Neural cell (in vitro differentiated cells): ENCODE data around the gene ITGB6. TPM values are rescaled to one million over a fixed set of nuclear protein-coding genes. Genes with fewer than 3 reads are reported as not detected.

Experiments
- H2AFZ ChIP-seq: fragments of 200-600, 300-800 bp; sonication (generic), shearing (Covaris generic); 2 replicates; pipeline ENCODE4 v1.6.0; 2014; ENCODE audit warnings: low read depth, mild to moderate bottlenecking, antibody characterized with exemption, low read length, moderate library complexity
- H3F3A ChIP-seq: fragments of 200-600 bp; shearing (Covaris generic); 2 replicates; pipeline ENCODE4 v1.6.1; 2016; ENCODE audit warnings: mild to moderate bottlenecking, moderate library complexity, mixed read lengths, antibody characterized with exemption, low read length; ENCODE audit not compliant: insufficient read depth, poor library complexity, severe bottlenecking
- H3K27ac ChIP-seq: fragments of 200-600, 300-800 bp; sonication (generic), shearing (Covaris generic); 2 replicates; pipeline ENCODE4 v1.5.1; 2014; ENCODE audit warnings: mild to moderate bottlenecking, low read length, moderate library complexity
- H3K27me3 ChIP-seq: fragments of 300-800, 200-600 bp; sonication (generic), shearing (Covaris generic); 2 replicates; pipeline ENCODE4 v1.6.0; 2014; ENCODE audit warnings: mild to moderate bottlenecking, low read depth, low read length, moderate library complexity; ENCODE audit not compliant: insufficient read depth
- H3K36me3 ChIP-seq: fragments of 300-800, 200-600 bp; sonication (generic), shearing (Covaris generic); 2 replicates; pipeline ENCODE4 v1.5.1; 2014; ENCODE audit warnings: mild to moderate bottlenecking, antibody characterized with exemption, low read length, moderate library complexity; ENCODE audit not compliant: insufficient read depth
- H3K4me2 ChIP-seq: fragments of 300-800, 200-600 bp; sonication (generic), shearing (Covaris generic); 2 replicates; pipeline ENCODE4 v1.6.0; 2014; ENCODE audit warnings: mild to moderate bottlenecking, low read length
- H3K4me3 ChIP-seq: fragments of 300-800, 200-600 bp; sonication (generic), shearing (Covaris generic); 2 replicates; pipeline ENCODE4 v1.5.1; 2014; ENCODE audit warnings: mild to moderate bottlenecking, low read length, moderate library complexity
- H3K79me2 ChIP-seq: fragments of 200-600 bp; shearing (Covaris generic); replicated peaks from 2 replicates; pipeline ENCODE4 v1.6.0; 2014; ENCODE audit warnings: mild to moderate bottlenecking, low read length, moderate library complexity; ENCODE audit not compliant: insufficient read depth
- H3K9ac ChIP-seq: fragments of 300-800, 200-600 bp; sonication (generic), shearing (Covaris generic); 2 replicates; pipeline ENCODE4 v1.6.1; 2016; ENCODE audit warnings: mild to moderate bottlenecking, low read length, mixed read lengths
- H3K9me2 ChIP-seq: fragments of 200-600 bp; shearing (Covaris generic); 2 replicates; pipeline ENCODE4 v1.6.1; 2016; ENCODE audit warnings: mild to moderate bottlenecking, low read length, mixed read lengths; ENCODE audit not compliant: insufficient read depth
- H3K9me3 ChIP-seq: fragments of 200-600, 300-800 bp; sonication (generic), shearing (Covaris generic); 2 replicates; pipeline ENCODE4 v1.6.1; 2016; ENCODE audit warnings: mild to moderate bottlenecking, mixed run types, low read length, moderate library complexity, mixed read lengths
- H4K20me1 ChIP-seq: fragments of 200-600 bp; shearing (Covaris generic); 2 replicates; pipeline ENCODE4 v1.6.1; 2016; ENCODE audit warnings: mild to moderate bottlenecking, mixed run types; ENCODE audit not compliant: insufficient read depth
- EP300 ChIP-seq: fragments of 450-650 bp; conservative IDR thresholded peaks from 2 replicates; pipeline ENCODE4 v1.6.1; 2014; ENCODE audit warnings: antibody characterized with exemption, mild to moderate bottlenecking, moderate library complexity; ENCODE audit not compliant: poor library complexity, severe bottlenecking
- EZH2 ChIP-seq: fragments of 200-600, 300-800 bp; shearing (Covaris generic), sonication (generic); IDR thresholded peaks from 2 replicates; pipeline ENCODE4 v1.6.1; 2014; ENCODE audit warnings: antibody characterized with exemption, low read length, borderline replicate concordance, mild to moderate bottlenecking; ENCODE audit not compliant: insufficient read depth, poor library complexity, severe bottlenecking
- MXI1 ChIP-seq: fragments of 450-650 bp; conservative IDR thresholded peaks from 2 replicates; pipeline ENCODE4 v1.6.1; 2014; ENCODE audit warnings: antibody characterized with exemption, mild to moderate bottlenecking; ENCODE audit not compliant: poor library complexity, severe bottlenecking
- POLR2AphosphoS5 ChIP-seq: IDR thresholded peaks from 2 replicates; pipeline ENCODE4 v1.6.1; 2012
- RAD21 ChIP-seq: fragments of 450-650 bp; conservative IDR thresholded peaks from 2 replicates; pipeline ENCODE4 v1.6.1; 2014; ENCODE audit warnings: antibody characterized with exemption, mild to moderate bottlenecking, moderate library complexity
- REST ChIP-seq: IDR thresholded peaks from 2 replicates; pipeline ENCODE4 v1.6.1; 2012; ENCODE audit warnings: borderline replicate concordance
- SMC3 ChIP-seq: fragments of 450-650 bp; conservative IDR thresholded peaks from 2 replicates; pipeline ENCODE4 v1.6.1; 2014; ENCODE audit warnings: antibody characterized with exemption, mild to moderate bottlenecking, moderate library complexity; ENCODE audit not compliant: poor library complexity
- TAF1 ChIP-seq: IDR thresholded peaks from 2 replicates; pipeline ENCODE4 v1.6.1; 2012; ENCODE audit warnings: low read depth
- polyA plus RNA-seq: library from polyadenylated mRNA; depleted of rRNA; stranded (reverse); fragments of >200 nt; gene quantifications from 2 replicates; pipeline ENCODE4 v1.2.3, GENCODE V29; 2014
- TF ChIP-seq, protein P1 (sequence below): fragments of 450-650 bp; IDR thresholded peaks from 2 replicates; pipeline ENCODE4 v1.5.1; 2014; ENCODE audit warnings: antibody characterized with exemption, mild to moderate bottlenecking, moderate library complexity; ENCODE audit not compliant: poor library complexity, severe bottlenecking

ITGB6 gene
- polyA plus RNA-seq, 1 donor from 2014 or later: 8.3 TPM

DNA sequence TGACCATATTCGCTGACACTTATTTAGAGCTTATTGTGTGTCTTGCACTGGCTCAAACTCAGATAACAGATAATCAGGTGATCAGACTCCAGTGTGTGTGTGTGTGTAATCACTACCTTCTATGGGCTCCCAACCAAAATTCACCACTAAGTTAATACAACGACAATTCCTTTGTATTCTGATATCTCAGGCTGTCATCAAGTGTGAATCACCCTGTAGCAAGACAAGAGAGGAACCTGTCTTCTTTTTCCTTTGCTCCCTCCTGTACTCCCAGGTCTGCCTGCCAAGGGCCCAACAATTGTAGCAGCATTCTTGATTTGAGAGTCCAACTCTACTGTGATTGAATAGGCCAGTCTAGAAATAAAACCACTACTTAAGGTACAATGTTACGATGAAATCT lies 25.8 kb downstream of the ITGB6 start:
- H2AFZ ChIP-seq: no peak overlapping the region
- no peak overlapping the region for H3K4me2 ChIP-seq
- H3F3A ChIP-seq: no peaks in the 10 kb centered on the region
- H3K9ac ChIP-seq: no peak overlapping the region
- TF ChIP-seq, protein P1, sequence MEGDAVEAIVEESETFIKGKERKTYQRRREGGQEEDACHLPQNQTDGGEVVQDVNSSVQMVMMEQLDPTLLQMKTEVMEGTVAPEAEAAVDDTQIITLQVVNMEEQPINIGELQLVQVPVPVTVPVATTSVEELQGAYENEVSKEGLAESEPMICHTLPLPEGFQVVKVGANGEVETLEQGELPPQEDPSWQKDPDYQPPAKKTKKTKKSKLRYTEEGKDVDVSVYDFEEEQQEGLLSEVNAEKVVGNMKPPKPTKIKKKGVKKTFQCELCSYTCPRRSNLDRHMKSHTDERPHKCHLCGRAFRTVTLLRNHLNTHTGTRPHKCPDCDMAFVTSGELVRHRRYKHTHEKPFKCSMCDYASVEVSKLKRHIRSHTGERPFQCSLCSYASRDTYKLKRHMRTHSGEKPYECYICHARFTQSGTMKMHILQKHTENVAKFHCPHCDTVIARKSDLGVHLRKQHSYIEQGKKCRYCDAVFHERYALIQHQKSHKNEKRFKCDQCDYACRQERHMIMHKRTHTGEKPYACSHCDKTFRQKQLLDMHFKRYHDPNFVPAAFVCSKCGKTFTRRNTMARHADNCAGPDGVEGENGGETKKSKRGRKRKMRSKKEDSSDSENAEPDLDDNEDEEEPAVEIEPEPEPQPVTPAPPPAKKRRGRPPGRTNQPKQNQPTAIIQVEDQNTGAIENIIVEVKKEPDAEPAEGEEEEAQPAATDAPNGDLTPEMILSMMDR: no peak
- no peak for TF ChIP-seq TAF1
- TF ChIP-seq EZH2: no peak
- no peak for TF ChIP-seq MXI1
- no peak for TF ChIP-seq EP300
- TF ChIP-seq RAD21: no peak
- TF ChIP-seq REST: no peak
- TF ChIP-seq SMC3: no peak
- no peak for TF ChIP-seq POLR2AphosphoS5
- H3K4me3 ChIP-seq: no peak overlapping the region
- no peak overlapping the region for H3K27ac ChIP-seq
- no peaks in the 10 kb centered on the region for H3K9me2 ChIP-seq
- H3K27me3 ChIP-seq: no peaks in the 10 kb centered on the region
- H3K9me3 ChIP-seq: no peaks in the 10 kb centered on the region
- H3K36me3 ChIP-seq: no peaks in the 10 kb centered on the region
- no peaks in the 10 kb centered on the region for H4K20me1 ChIP-seq
- no peaks in the 10 kb centered on the region for H3K79me2 ChIP-seq

GRCh38 chr2:160169988-160170387 lies 30.1 kb downstream of the ITGB6 start:
- TF ChIP-seq EZH2 (no peak), TAF1 (no peak), EP300 (no peak), RAD21 (no peak), REST (no peak)
- TF ChIP-seq, protein P1: no peak
- Histone ChIP-seq H3K27ac (no peak overlapping the region), H3K27me3 (no peaks in the 10 kb centered on the region), H3K79me2 (no peaks in the 10 kb centered on the region), H4K20me1 (no peaks in the 10 kb centered on the region), H3F3A (no peaks in the 10 kb centered on the region), H3K9me2 (no peaks in the 10 kb centered on the region), H3K4me3 (no peak overlapping the region), H2AFZ (no peak overlapping the region), H3K36me3 (no peaks in the 10 kb centered on the region), H3K9ac (no peak overlapping the region), H3K4me2 (no peak overlapping the region), H3K9me3 (no peaks in the 10 kb centered on the region)
